ENCODE data around the gene HOXC6. TPM values are rescaled to one million over a fixed set of nuclear protein-coding genes. Genes with fewer than 3 reads are reported as not detected.
A peak's percentile ranks its signal among the peaks of the same experiment; 100 is the strongest.

Gene HOXC6
- total and polyA plus RNA-seq, 2 of the 8 experiments (the other 6 are each of a cell fraction or from before 2014, with no cell fraction given) = not detected

DNA sequence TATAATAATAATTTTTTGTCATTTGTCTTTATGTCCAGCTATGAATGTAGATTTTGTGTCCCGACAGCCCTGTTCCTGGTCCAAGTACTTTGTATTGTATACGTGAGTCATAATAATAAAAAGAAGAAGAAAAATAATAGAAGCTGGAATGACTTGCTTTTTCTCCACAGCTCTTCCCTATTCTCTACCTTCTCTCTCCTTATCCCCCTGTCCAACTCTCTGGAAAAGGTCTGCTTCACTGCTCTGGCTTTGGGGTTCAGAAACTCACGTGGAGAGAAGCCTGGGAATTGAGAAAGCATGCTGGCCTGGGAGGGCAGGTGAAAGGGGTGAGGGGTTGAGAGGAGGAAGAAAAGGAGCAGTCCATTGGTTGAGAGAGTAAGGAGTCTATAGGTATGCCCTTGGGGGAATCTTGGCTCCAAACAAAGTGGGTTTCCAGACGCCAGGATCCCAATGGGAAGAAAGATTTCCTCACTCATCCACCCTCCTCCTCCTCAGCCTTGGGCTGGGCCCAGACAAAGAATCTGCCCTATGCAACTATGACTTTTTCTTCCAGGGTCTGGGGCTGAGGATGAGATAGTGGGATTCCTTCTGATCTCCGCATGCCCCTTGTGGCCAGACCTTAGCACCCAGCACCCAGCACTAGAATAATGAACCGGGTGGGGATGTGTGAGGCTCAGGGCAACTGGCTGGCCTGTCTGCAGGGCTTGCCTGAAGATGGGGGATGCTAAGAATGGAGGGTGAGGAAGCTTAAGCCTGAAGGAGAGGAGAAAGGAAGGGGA is 15.4 kb upstream of the HOXC6 start:
- no peak for DNase-seq (ENCODE audit: low read depth in 1 of 2, low spot score in 2 of 2)
- H3K23ac ChIP-seq (ENCODE audit: insufficient read length) = no peak overlapping the region
- 19% methylated on average over 6 of the region's 6 CpGs; no CpG with 5 or more reads in 1 of the 2 experiments for WGBS, 2 experiments (ENCODE audit: extremely low coverage in 1 of 2, insufficient coverage in 1 of 2, insufficient read length in 1 of 2, insufficient replicate concordance in 2 of 2, low coverage in 1 of 2, low lambda C conversion rate in 2 of 2, missing lambda C conversion rate in 1 of 2)
- H4K20me1 ChIP-seq (replicated peaks in 1 of 2; ENCODE audit: control insufficient read depth in 1 of 2, insufficient read depth in 2 of 2, low read length in 2 of 2) = peaks cover 4 to 44% of the 10 kb centered on the region in 2 experiments
- no peak overlapping the region for H3K56ac ChIP-seq (replicated peaks; ENCODE audit: insufficient read length, low read depth, low read length)
- POLR2A ChIA-PET (ENCODE audit: partially characterized antibody) = no interaction called here
- H3K4me2 ChIP-seq (ENCODE audit: insufficient read depth in 1 of 2, low read depth in 2 of 2, low read length in 2 of 2) = no peak overlapping the region
- no peak for FAIRE-seq
- no peak overlapping the region for H3K4me3 ChIP-seq (ENCODE audit: extremely low read depth in 1 of 4, insufficient read depth in 2 of 4, low read depth in 3 of 4, low read length in 4 of 4)
- peaks cover 0 to 9% (median 0%) of the 10 kb centered on the region in 4 experiments; a peak in 3 of 7 replicates for H3K4me1 ChIP-seq (replicated peaks in 1 of 4; ENCODE audit: control insufficient read depth in 3 of 4, insufficient read depth in 4 of 4, low read length in 3 of 4)
- no peaks in the 10 kb centered on the region; the same call in 1 of the 2 replicates for H3K23me2 ChIP-seq (ENCODE audit: low read depth, low read length)
- H3K79me1 ChIP-seq (ENCODE audit: low read depth, low read length) = no peaks in the 10 kb centered on the region
- H3K9ac ChIP-seq (replicated peaks in 1 of 4; ENCODE audit: extremely low read depth in 1 of 4, low read depth in 3 of 4, low read length in 3 of 4) = no peak overlapping the region
- no peak overlapping the region for H2AFZ ChIP-seq (ENCODE audit: low read length)
- H3K27ac ChIP-seq (ENCODE audit: low read depth, low read length) = no peak overlapping the region
- H3K18ac ChIP-seq (ENCODE audit: extremely low read depth, low read length) = no peak overlapping the region
- no peak overlapping the region for H2BK120ac ChIP-seq (replicated peaks; ENCODE audit: low read depth, low read length)
- no peak overlapping the region for H2BK15ac ChIP-seq (ENCODE audit: low read length)
- no peak overlapping the region for H2BK5ac ChIP-seq (ENCODE audit: low read depth, low read length)
- H4K91ac ChIP-seq (replicated peaks; ENCODE audit: insufficient read length, low read length) = no peak overlapping the region
- no peak overlapping the region for H3K14ac ChIP-seq (ENCODE audit: insufficient read length)
- no peak overlapping the region for H2BK20ac ChIP-seq (ENCODE audit: low read length)
- H2AK5ac ChIP-seq (ENCODE audit: low read depth, low read length) = no peak overlapping the region
- H3K79me2 ChIP-seq (ENCODE audit: control insufficient read depth in 1 of 2, insufficient read depth in 2 of 2, low read length in 2 of 2) = no peaks in the 10 kb centered on the region
- H3K4ac ChIP-seq (replicated peaks; ENCODE audit: insufficient read length, low read depth, low read length) = no peak overlapping the region
- H2BK12ac ChIP-seq (ENCODE audit: low read depth, low read length) = peak overlapping the region; percentile 29; the same call in 1 of the 2 replicates
- H3K36me3 ChIP-seq (ENCODE audit: control insufficient read depth in 2 of 4, insufficient read depth in 4 of 4, low read length in 3 of 4) = no peaks in the 10 kb centered on the region
- no peak overlapping the region for H4K8ac ChIP-seq (ENCODE audit: extremely low read depth, insufficient read depth, low read length)
- peaks cover 93 to 100% (median 99%) of the 10 kb centered on the region in 4 experiments for H3K27me3 ChIP-seq (replicated peaks in 1 of 4; ENCODE audit: control insufficient read depth in 3 of 4, extremely low read depth in 1 of 4, insufficient read depth in 3 of 4, low read length in 3 of 4)
- CTCF ChIA-PET (ENCODE audit: partially characterized antibody) = interaction anchor here (0.8 to 2.9 kb wide), 12 partner anchors 9 to 195 kb away, joined by 3 to 12 read pairs (median 4); no protein-coding TSS in a partner anchor
- H4K5ac ChIP-seq (ENCODE audit: insufficient read length, low read depth, low read length) = no peak overlapping the region
- H3K9me3 ChIP-seq (ENCODE audit: insufficient read depth in 2 of 2, low read depth in 1 of 2, low read length in 1 of 2) = no peaks in the 10 kb centered on the region
- TF ChIP-seq USF2 (IDR thresholded peaks at IDR 0.05; ENCODE audit: low read length) = no peak
- TF ChIP-seq RNF2 (IDR thresholded peaks at IDR 0.05; ENCODE audit: borderline replicate concordance, low read depth, low read length, missing control alignments, poor library complexity, severe bottlenecking) = peak; percentile 67
- no peak for TF ChIP-seq SRF (IDR thresholded peaks at IDR 0.05; ENCODE audit: low read depth, low read length)
- no peak for TF ChIP-seq POU5F1 (IDR thresholded peaks at IDR 0.05; ENCODE audit: low read depth, low read length)
- TF ChIP-seq RXRA (IDR thresholded peaks at IDR 0.05; ENCODE audit: insufficient read depth, low read depth, low read length) = no peak
- TF ChIP-seq SUZ12 (IDR thresholded peaks at IDR 0.05; ENCODE audit: low read length) = peak; percentile 69
- peak in 1 of 3 experiments; percentile 8; a peak in 1 of 4 replicates for TF ChIP-seq CTCF (IDR thresholded peaks at IDR 0.05; ENCODE audit: control extremely low read depth in 1 of 3, insufficient read depth in 1 of 3, low read depth in 1 of 3, low read length in 3 of 3)

Measured in H1 (cell line).